Raji (cell line): ENCODE data around the gene PDE11A.

ENCODE experiments used
- POLR2A ChIP-seq: IDR thresholded peaks from 2 replicates; pipeline ENCODE4 v1.6.1; 2011; ENCODE audit warnings: low read depth, low read length, control low read depth; ENCODE audit not compliant: insufficient read depth

The PDE11A gene

GRCh38 chr2:177694348-177694747, 378.2 kb downstream of the PDE11A start:
- no peak for TF ChIP-seq POLR2A

GRCh38 chr2:177693658-177694339, 378.8 kb downstream of the PDE11A start:
- no peak for TF ChIP-seq POLR2A

- TF ChIP-seq POLR2A: no peak
These were observed 379.8 kb downstream of the PDE11A start for GRCh38 chr2:177692783-177693269.

- TF ChIP-seq POLR2A: no peak
These were observed 380.4 kb downstream of the PDE11A start for GRCh38 chr2:177692042-177692782.

GRCh38 chr2:177691177-177691576, 381.4 kb downstream of the PDE11A start:
- TF ChIP-seq POLR2A: no peak

GRCh38 chr2:177689623-177690022, 383.0 kb downstream of the PDE11A start:
- no peak for TF ChIP-seq POLR2A

- no peak for TF ChIP-seq POLR2A
These were observed 383.7 kb downstream of the PDE11A start for GRCh38 chr2:177688844-177689243.

- TF ChIP-seq POLR2A: no peak
These were observed 388.9 kb downstream of the PDE11A start for GRCh38 chr2:177683661-177684069.

- no peak for TF ChIP-seq POLR2A
These were observed 389.5 kb downstream of the PDE11A start for GRCh38 chr2:177682836-177683660.

- TF ChIP-seq POLR2A: no peak
These were observed 390.6 kb downstream of the PDE11A start for GRCh38 chr2:177682006-177682405.

GRCh38 chr2:177680866-177681712, 391.5 kb downstream of the PDE11A start:
- TF ChIP-seq POLR2A: no peak

- no peak for TF ChIP-seq POLR2A
These were observed 392.7 kb downstream of the PDE11A start for GRCh38 chr2:177679611-177680605.

- no peak for TF ChIP-seq POLR2A
These were observed 393.6 kb downstream of the PDE11A start for GRCh38 chr2:177678939-177679338.
